ACHN (cell line): ENCODE measurements around the gene UBTF.

ENCODE experiments used
- DNase-seq: peaks from one replicate; pipeline ENCODE4 v3.0.0-alpha.2; 2015
- in situ Hi-C: cut with HindIII; loops from 2 replicates; pipeline ENCODE4 v1.10.0; 2017; ENCODE audit warnings: low sequenced_read_pairs, low pct_ligation_motif_present, low pct_unique_long_range_greater_than_20kb

UBTF gene

GRCh38 chr17:44204441-44204882 lies 15.0 kb downstream of the UBTF start:
- peak; percentile 39 for DNase-seq
- in situ Hi-C loops, result loop anchor here (10.0 kb wide), 1 partner anchor 120 kb away; the partner anchor contains the start of gene SLC25A39

- in situ Hi-C loops, result loop anchor here (10.0 kb wide), 1 partner anchor 121 kb away; the partner anchor contains the start of gene SLC25A39
- DNase-seq, result peak; percentile 72
These were observed 15.6 kb downstream of the UBTF start for GRCh38 chr17:44203731-44204440.

DNA sequence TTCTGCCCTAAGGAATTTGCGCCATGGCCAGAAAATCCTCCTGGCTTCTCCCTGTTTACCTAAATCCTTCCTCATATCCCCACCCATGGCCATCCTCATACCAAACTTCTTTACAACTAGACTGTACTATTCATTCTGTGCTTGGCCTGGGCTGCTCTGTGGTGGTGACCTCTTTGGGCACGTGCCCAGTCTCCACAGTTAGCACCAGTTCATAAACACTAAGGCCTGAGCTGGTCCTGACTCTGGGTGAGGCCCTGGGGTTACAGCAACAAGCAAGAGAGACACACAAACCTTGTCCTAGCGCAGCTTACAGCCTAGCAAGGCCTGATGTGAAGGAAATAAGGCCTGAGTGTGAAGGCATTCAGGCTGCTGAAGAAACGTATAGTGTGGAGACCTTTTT lies 16.7 kb downstream of the UBTF start:
- in situ Hi-C loops, result loop anchor here (10.0 kb wide), 1 partner anchor 122 kb away; the partner anchor contains the start of gene SLC25A39
- DNase-seq, result no peak

GRCh38 chr17:44200478-44201155 lies 18.9 kb downstream of the UBTF start:
- in situ Hi-C loops, result loop anchor here (10.0 kb wide), 1 partner anchor 124 kb away; the partner anchor contains the start of gene SLC25A39
- DNase-seq, result no peak

- in situ Hi-C loops, result loop anchor here (10.0 kb wide), 1 partner anchor 125 kb away; the partner anchor contains the start of gene SLC25A39
- DNase-seq, result peak; percentile 98
These were observed 19.7 kb downstream of the UBTF start, which contains the start of gene ATXN7L3 for GRCh38 chr17:44199553-44200477. TSS of gene ATXN7L3 (minus strand) at chr17:44199884. CDS start at chr17:44198070, 1,814 bp downstream.

DNA sequence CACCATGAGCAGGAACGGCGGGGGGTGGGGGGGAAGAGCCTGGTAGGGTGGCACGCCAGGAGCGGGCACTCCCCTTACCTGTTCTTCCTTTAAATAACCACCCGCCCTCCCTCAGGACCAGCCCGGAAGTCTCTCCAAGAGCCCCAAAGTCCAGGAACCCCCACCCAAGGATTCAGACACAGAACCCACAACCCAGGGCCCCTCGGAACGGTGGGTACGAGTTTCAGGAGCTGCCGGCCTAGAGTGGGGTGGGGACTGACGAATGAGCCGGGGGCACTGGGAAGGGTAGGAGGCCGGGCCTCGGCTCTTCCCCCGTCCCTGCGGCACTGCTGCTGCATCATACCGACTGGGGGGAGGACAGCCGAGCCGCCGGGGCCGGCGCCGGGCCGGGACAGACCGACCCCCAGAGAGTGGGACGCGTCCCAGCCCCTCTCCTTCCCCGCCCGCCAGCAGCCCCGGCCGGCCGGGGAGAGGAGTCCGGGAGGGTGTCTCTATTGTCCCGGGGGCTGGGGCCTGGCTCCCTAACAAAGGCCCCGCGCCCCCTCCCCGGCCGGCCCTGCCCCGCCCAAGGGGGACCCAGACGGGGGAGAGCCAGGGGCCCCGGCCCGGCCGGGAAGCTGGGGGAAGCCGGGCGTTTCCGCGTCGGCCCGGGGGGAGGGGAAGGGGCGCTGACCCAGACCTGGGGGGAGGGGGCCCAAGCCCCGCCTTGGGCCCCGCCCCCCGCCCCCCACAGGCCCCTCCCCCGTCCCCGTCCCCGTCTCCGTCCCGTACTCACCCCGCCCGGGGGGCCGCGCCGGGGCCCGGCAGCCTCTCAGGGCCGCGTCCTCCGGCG lies 20.5 kb downstream of the UBTF start:
- DNase-seq, result peak; percentile 60
- in situ Hi-C loops, result no loop called here

GRCh38 chr17:44197980-44198720 lies 21.3 kb downstream of the UBTF start:
- peak; percentile 49 for DNase-seq
- in situ Hi-C loops, result no loop called here

DNA sequence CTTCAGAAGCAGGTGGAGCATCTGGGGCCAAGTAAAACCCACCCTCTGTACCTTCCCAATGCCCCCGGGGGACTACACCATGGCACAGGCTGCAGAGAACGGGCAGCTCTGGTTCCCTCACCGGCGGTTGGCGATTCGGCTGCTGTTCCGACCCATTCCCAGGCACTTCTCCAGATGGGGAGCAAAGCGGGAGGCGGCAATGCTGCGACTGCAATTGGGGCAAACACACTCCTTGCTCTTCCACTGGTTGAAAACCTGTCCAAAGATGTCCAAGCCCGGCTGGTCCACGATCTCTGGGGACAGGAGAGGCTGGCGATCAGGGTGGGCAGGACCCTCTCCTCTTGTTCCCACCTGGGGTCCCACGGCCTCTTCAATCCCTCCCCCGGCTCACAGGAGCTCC lies 22.4 kb downstream of the UBTF start:
- in situ Hi-C loops, result no loop called here
- DNase-seq, result no peak

DNA sequence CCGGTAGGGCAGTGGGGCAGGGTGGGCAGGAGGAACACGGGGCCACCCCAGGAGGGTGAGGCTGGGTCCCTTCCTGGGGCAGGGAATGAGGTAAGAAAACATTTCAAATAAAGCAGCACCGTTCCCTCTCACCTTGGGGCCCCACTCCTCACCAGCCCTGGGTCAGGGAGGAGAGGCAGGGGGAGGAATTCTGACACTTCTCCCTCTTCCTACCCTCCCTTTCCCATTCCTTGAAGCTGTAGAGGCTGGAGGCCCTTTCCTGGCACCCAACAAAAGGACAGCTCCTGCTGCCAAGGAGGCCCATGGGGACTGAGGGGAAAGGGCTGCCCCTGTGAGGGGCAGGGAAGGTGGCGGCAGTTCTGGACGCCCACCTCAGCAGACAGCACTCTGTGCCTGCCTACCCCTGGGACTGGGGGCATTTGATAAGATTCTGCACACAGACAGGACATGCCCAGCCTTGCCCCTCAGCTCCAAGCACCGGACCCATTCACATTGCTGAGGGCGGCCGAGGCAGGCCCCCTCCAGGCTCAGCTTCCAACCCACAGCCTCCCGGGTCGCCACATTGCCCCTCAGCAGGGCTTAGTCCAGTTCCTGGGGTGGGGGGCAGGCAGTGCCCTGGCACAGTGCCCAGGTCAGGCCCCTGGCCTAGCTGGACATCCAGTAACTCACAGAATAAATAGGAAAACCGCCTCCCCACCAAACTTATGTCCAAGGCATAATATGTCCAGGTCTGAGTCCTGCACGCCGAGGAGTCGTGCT lies 26.0 kb downstream of the UBTF start:
- no peak for DNase-seq
- in situ Hi-C loops, result no loop called here

DNA sequence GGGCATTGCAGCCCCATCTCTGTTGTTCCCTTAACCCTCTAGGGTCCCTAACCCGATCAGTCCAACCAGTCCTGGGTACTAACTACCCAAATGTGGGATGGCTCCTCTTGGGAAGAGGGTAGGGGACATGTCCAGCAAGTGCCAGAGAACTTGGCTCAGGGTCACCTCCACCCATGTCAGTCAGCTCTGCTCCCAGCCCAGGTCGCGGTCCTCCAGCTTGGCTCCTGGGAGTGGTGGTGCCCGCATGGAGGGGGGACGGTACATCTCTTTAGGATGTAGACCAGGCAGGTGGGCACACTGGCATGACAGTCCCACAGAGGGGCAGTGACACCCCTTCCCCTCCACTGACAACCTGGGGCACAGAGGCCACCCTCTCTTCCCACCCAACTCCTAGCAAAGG lies 26.7 kb downstream of the UBTF start:
- in situ Hi-C loops, result no loop called here
- no peak for DNase-seq

- DNase-seq, result no peak
- in situ Hi-C loops, result no loop called here
These were observed 27.5 kb downstream of the UBTF start for GRCh38 chr17:44191941-44192496.

- in situ Hi-C loops, result no loop called here
- no peak for DNase-seq
These were observed 28.1 kb downstream of the UBTF start for GRCh38 chr17:44191369-44191768.

- in situ Hi-C loops, result no loop called here
- no peak for DNase-seq
These were observed 29.0 kb downstream of the UBTF start for GRCh38 chr17:44190481-44190880.

DNA sequence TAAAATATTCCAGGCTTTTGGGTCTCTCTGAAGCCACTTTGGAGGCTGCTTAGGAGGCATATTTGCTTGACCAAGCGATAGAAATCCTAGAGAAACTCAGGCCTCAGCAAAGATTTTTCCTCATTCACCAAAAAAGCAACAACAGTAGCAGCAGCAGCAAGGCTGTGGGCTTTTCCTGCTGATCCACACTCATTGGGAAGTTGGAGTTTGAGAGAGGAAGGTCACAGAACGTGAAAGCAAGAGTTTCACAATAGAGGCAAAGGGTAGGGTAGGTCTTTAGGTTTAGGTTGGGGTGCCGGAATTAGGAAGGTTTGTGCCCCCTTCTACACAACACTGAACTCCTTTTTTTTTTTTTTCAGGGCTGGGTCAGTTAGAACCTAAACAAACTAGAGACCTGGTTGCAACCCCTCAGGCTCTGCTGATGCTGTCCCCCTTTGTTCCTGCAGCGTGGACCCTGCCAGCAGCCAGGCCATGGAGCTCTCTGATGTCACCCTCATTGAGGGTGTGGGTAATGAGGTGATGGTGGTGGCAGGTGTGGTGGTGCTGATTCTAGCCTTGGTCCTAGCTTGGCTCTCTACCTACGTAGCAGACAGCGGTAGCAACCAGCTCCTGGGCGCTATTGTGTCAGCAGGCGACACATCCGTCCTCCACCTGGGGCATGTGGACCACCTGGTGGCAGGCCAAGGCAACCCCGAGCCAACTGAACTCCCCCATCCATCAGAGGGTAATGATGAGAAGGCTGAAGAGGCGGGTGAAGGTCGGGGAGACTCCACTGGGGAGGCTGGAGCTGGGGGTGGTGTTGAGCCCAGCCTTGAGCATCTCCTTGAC lies 30.7 kb downstream of the UBTF start:
- in situ Hi-C loops, result no loop called here

DNA sequence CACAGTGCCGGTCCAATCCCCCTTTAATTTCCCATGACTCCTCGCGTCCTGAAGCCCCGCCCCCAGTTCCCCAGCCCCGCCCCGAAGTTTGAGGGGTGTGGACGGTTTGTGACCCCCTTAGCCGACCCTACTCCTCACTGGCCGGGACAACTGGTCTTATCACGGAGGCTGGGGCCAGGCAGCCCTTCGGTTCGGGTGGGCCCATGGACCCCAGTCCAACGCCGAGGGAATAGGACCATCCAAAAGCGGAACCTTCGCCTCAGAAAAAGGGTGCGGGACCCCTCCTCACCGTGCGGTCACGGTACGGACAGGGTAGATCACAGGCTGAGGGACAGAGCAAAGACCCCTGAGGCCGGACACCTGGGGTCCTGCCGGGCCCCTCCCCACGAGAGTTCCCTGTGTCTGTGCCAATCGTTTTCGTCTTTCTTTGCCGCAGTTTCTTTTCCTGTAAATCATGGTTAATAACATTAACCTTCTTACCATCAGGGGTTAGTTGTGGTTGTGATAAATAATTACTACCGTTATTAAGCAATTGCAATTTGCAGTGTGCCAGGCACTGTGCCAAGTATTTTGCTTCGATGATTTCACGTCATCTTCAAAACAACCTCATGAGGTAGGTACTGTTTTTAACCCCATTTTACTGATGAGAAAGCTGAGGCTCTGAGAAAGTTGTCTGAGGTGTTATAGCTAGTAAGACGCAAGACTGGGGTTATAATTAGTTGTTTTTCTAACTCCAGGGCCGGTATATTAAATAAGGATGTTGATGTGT lies 32.2 kb downstream of the UBTF start:
- peak; percentile 33 for DNase-seq
- in situ Hi-C loops, result no loop called here

More for the DNA sequence above, 30.7 kb downstream of the UBTF start:
- DNase-seq, result no peak
